ENCODE measurements around the gene EIF3C.
"Not testable (repeated sequence)": the region's sequence is repeated elsewhere in the genome, so short reads cannot be mapped to it uniquely, and the experiment has no call there.

EIF3C gene, protein sequence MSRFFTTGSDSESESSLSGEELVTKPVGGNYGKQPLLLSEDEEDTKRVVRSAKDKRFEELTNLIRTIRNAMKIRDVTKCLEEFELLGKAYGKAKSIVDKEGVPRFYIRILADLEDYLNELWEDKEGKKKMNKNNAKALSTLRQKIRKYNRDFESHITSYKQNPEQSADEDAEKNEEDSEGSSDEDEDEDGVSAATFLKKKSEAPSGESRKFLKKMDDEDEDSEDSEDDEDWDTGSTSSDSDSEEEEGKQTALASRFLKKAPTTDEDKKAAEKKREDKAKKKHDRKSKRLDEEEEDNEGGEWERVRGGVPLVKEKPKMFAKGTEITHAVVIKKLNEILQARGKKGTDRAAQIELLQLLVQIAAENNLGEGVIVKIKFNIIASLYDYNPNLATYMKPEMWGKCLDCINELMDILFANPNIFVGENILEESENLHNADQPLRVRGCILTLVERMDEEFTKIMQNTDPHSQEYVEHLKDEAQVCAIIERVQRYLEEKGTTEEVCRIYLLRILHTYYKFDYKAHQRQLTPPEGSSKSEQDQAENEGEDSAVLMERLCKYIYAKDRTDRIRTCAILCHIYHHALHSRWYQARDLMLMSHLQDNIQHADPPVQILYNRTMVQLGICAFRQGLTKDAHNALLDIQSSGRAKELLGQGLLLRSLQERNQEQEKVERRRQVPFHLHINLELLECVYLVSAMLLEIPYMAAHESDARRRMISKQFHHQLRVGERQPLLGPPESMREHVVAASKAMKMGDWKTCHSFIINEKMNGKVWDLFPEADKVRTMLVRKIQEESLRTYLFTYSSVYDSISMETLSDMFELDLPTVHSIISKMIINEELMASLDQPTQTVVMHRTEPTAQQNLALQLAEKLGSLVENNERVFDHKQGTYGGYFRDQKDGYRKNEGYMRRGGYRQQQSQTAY

DNA sequence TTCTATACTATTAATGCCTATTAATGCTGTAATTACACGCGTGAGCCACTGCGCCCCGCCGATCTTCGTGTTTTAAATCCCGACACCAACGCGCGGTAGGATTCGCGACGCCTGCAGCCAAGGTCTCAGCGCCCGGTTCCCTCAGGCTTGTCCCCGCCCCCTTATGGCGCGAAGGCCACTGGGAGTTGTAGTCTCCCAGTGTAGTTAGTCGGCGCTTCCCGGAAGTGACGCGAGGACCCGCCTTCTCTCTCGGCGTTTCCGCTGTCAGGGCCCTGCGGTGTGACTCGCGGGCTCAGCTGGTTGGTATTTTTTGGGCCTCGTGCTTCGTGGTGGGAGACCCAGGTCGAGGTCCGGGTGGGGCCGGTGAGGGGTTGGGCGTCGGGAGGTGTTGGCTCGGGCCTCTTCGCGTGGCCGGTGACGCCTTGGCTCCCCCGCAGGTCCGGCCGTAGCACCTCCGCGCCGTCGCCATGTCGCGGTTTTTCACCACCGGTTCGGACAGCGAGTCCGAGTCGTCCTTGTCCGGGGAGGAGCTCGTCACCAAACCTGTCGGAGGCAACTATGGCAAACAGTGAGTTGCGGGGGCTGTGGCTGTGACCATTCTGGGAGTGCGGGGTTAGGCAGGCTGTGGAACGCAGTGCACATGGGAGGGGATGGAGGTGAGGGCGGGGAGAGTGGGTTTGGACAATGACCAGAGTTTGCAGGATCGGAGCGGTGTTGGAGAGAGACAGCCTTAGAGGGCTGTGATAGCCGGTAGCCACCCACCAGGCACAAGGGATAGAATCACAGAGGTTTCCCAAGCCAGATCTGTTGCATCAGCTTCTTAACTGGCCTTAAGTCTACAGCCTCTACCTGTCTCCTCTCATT is at the start of gene EIF3C:
Gene EIF3C (plus strand): TSS at position 245 of the 864 bp plus-strand sequence. CDS start 223 bp downstream, at position 468.
- DNase-seq: not testable (repeated sequence)

DNA sequence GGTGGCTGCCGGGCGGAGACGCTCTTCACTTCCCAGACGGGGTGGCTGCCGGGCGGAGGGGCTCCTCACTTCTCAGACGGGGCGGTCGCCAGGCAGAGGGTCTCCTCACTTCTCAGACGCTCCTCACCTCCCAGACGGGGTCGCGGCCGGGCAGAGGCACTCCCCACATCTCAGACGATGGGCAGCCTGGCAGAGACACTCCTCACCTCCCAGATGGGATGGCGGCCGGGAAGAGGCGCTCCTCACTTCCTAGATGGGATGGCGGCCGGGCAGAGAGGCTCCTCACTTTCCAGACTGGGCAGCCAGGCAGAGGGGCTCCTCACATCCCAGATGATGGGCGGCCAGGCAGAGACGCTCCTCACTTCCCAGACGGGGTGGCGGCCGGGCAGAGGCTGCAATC is 45.0 kb upstream of the EIF3C start:
- DNase-seq: not testable (repeated sequence)

DNA sequence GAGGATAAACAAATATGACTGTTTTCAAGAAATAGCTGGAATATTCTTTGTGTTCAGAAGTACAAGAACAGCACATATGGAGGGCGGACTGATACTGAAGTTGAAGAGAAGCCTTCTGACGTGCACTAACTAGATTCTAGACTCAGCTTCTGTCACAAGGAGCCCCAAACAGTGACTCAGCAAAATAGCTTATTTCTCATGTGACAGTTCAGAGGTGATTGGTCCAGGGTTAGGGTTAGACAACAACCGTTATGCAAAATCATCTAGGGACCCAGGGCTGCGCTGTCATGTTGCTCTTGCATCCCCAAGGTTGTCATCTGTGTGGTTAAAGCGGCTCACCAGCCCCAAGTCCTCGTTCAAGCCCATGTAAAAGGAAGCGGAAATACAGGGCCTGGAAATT is 43.8 kb upstream of the EIF3C start:
- not testable (repeated sequence) for DNase-seq

DNA sequence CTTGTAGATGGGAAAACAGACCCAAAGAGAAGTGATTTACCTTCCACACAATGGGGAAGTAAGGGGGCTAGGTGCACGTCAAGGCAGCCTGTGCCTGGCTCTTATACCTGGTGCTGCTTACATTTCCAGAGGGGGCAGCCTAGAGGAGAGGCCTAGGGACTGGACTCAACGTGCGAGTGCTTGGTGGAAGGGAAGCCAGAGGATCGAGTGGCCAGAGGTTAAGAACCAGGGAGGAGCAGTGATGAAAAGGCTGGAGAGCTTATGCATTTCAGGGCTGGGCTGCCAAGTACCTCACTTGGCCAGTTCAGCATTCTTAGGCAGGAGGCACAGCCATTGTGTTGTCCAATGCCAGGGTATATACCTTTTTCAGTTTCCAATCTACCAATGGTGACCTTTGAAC is 43.1 kb upstream of the EIF3C start:
- DNase-seq: not testable (repeated sequence)

DNA sequence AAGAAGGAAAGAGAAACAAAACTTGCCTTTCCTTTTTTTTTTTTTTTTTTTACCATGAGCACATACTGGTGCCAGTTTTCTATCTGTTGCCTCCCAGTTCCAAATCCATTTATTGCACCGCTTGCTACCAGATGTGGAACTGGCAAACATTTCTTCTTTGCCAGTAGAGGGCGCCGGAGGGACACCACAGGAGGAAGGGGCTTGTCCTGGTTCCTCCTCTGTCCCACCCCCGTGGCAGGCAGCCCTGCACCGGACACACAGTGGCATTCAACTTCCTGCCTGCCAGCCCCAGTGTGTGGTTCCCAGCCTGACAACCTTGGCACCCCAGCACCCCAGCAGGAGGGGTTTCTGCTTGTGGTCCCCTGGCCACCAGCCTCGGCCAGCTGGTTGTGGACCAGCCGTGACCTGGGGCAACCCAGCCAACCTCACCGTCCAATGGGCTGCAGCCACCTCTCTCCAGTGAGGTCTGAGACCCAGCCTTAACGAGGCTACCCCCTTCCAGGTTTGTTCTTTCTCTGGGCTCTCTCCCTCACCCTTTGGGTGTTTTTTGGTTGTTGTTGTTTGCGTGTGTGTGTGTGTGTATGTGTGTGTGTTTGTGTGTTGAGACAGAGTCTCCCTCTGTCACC is 22.8 kb upstream of the EIF3C start:
- not testable (repeated sequence) for DNase-seq

DNA sequence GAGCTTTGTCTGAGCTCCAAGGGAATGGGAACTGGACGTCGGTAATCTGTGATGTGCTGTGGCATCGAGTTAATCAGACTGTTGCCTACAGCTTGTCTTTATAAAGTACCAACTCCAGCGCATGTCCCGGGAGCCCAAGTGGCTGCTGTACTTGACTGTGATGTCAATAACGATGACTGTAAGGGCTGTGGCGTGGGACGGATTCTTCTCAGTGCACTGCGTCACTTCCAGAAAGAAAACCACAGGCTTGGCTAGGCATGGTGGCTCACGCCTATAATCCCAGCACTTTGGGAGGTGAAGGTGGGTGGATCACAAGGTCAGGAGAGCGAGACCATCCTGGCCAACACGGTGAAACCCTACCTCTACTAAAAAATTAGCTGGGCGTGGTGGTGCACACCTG is 21.8 kb upstream of the EIF3C start:
- DNase-seq: not testable (repeated sequence)

DNA sequence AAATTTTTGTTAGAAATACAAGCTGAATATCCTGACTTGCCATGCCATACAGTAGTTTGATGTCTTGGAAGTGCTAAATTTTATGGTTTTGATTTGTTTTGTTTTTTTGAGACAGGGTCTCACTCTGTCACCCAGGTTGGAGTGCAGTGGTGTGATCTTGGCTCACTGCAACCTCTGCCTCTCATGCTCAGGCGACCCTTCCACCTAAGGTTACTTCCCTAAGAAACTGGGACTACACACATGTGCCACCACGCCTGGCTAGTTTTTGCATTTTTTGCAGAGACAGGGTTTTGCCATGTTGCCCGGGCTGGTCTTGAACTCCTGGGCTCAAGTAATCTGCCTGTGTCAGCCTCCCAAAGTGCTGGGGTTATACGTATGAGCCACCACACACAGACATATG is 19.5 kb upstream of the EIF3C start:
- DNase-seq: not testable (repeated sequence)

DNA sequence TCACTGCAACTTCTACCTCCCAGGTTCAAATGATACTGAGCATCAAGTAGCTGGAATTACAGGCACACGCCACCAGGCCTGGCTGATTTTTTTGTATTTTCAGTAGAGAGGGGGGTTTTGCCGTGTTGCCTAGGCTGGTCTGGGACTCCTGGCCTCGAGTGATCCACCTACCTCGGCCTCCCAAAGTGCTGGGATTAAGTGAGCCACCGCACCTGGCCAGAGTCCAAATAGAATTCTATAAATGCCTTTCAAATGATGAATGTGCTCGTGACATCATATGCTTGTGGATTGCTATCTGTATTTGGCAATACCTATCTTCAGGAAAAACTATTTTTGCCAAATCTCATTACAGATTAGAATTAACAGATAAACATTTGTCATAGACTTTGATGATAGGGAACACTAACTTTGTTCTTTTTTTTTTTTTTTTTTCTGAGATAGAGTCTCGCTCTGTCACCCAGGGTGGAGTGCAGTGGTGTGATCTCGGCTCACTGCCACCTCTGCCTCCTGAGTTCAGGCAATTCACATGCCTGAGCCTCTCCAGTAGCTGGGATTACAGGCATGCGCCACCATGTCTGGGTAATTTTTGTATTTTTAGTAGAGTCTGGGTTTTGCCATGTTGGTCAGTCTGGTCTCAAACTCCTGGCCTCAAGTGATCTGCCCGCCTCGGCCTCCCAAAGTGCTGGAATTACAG is 17.9 kb upstream of the EIF3C start:
- DNase-seq: not testable (repeated sequence)

DNA sequence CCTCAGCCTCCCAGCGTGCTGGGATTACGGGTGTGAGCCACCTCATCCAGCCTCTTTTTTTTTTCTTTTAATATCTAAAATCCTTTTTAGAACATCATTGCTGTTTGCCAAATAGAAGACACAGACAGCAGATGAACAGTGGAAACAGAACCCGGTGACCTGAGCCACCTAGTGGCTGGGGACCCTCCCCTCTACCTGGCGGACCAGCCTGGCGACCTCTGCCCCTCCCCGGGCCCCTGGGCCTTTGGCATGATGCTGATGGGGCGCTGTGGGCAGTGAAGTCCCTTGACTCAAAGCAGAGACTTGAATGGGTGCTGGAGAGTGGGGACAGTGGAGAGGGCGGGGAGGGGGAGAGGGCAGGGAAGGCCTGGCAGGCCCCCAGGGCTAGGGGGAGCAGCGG is 11.5 kb upstream of the EIF3C start:
- not testable (repeated sequence) for DNase-seq

DNA sequence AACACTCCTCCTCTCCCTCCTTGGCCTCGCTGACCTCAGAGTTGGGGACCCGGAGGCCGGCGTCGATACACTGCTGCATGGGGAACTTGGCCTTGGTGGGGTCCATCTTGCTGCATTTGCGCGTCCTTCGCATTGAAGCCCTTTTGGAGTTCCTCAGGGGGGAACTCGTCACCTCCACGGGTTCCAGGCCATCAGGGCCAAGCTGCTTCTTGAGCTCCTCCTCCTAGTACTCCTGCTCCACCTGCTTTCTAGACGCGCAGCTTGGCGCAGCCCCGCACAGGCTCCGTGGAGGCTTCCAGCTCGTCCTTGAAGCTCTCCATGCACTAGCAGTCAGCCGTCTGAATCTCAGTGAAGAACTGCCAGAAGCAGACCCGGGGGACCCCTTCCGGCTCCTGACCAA is 10.9 kb upstream of the EIF3C start:
- not testable (repeated sequence) for DNase-seq

DNA sequence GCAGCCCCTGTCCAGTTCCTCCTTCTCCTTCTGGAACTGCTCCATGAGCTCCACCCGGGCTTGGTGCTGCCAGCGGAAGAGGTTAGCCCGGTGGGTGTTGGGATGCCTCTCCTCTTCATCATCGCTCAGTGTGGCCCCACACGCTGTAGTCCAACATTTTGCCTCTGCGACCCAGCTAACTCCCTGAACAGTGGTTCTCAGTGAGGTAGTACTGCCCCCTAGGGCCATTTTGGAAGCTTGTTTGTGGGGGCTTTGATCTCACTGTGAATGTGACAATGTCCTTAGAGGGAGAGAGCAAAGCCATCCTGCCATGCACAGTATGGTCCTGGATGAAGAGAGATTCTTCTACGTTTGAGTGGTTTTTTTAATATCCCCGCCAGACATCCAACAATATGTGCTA is 9.9 kb upstream of the EIF3C start:
- not testable (repeated sequence) for DNase-seq

DNA sequence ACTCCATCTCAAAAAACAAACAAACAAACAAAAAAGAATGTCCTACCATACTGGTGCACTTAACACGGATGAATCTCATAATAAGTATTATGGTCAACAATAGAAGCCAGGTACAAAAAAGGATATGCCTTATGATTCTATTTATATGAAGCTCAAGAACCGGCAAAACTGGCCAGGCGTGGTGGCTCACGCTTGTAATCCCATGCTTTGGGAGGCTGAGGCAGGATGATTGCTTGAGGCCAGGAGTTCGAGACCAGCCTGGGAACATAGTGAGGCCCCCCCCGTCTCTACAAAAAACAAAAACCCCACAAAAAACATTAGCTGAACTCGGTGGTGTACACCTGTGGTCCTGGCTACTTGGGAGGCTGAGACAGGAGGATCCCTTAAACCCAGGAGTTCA is 7.0 kb upstream of the EIF3C start:
- DNase-seq: not testable (repeated sequence)

DNA sequence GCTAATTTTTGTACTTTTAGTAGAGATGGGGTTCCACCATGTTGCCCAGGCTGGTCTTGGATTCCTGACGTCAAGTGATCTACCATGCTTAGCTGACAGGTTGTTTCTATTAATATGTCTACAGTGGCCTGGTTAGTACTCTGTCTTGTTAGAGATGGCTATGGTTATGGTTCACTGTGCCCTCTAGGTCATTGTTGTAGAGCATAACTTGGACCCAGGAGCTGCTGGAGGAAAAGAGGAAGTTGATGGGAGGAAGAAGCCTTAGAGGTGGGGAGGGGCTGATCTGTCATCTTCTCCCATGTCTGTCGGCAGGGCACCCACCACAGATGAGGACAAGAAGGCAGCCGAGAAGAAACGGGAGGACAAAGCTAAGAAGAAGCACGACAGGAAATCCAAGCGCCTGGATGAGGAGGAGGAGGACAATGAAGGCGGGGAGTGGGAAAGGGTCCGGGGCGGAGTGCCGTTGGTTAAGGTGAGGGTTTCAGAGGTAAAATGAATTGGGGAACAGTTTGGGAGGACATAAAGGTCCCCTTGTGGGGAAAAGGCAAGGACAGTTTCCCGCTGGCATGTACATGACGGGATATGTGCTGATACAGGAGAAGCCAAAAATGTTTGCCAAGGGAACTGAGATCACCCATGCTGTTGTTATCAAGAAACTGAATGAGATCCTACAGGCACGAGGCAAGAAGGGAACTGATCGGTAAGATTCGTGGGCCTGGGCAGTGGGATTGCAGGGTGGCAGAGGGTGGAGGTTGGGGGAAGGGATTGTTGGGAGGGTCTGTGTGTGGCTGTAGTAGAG is 11.8 kb downstream of the EIF3C start:
- not testable (repeated sequence) for DNase-seq

DNA sequence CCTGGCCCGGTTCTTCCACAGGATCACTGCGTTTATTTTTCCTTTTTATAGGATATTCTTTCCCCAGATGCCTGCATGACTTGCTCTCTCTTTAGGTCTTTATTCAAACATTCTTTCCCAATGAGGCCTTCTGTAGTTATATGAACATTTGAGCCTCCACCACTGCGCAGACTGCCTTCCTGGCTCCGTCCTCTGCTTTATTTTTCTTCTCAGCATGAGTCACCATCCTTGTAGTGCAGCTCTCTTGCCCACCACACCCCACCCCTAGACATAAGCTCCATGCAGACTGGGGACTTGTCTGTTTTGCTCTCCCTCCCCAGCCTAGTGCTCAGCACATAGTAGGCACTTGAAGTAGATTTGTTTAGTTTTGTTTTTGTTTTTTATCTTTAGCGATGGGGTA is 20.0 kb downstream of the EIF3C start:
- DNase-seq: not testable (repeated sequence)

DNA sequence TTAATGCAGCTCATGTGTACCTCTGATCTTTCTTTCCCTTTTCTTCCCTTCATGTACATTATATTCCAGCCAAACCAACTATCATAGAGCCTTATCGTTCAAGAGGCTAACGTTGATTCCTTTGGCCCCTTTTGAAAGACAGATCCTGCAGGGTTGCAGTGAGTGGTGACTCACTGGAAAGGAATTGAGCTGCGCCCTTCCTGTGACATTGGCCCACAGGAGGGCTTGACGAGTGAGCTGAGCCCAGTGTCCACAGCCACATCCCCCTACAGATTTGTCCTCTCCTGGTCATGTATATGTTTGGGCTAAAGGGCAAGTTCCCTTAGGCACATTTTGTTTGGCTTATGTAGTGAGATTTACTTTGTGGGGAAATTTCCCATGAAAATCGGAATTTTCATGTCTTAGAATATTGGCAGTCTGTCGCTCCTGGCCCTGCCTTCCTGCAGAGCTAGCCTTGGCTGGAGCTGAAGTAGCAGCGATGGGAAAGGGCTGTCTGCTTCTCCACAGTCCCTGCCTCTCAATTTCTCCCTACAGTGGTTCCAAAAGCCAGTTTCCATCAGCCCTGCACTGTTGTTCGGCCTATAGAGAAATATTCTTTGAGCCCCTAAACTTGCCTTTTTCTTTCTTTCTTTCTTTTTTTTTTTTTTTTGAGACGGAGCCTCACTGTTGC is 21.3 kb downstream of the EIF3C start:
- not testable (repeated sequence) for DNase-seq

DNA sequence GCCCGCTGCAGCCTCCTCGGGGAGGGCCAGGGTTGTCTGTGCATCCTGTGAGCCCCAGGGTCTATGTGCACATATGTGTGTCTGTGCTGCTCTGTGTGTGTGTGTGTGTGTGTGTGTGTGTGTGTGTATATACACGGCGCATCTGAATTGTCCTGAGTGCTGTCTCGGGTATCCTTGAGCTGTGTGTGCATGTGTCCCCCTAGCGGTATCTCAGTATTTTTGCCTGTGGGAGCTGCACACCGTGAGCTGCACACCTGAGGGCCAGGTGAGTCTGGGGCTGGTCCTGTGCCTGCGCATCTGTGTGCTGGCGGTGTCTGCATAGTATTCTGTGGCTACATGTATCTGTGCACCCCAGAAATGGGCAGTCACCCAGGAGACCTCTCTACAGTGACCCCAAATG is 28.5 kb downstream of the EIF3C start:
- DNase-seq: not testable (repeated sequence)

DNA sequence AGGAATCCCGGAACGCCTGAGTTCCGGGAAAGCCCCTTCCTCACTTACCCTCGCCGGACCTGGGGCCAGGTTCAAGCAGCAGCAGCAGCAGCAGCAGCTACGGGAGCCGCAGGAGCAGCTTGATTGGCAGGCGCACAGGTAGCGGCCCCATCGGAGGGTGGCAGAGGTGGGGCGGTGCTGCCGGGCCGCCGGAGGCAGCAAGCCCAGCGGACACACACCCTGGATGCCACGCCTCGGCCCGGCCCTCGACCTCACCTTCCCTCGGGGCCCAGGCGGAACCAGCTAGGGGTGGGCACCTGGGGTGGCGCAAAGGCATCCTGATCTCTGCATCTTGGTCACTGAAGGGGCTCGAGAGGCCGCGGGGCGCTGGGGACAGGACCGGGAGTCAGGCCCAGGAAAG is 29.4 kb downstream of the EIF3C start:
- DNase-seq: not testable (repeated sequence)

DNA sequence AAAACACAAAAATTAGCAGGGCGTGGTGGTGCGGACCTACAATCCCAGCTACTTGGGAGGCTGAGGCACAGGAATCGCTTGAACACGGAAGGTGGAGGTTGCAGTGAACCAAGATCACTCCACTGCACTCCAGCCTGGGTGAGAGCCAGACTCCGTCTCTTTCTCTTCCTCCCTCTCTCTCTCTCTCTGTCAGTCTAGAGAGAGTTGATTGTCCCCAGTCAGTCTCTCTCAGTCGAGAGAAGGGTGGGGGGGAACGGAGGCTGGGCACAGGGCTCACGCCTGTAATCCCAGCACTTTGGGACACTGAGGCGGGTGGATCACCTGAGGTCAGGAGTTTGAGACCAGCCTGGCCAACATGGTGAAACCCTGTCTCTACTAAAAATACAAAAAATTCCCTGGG is 30.0 kb downstream of the EIF3C start:
- not testable (repeated sequence) for DNase-seq

DNA sequence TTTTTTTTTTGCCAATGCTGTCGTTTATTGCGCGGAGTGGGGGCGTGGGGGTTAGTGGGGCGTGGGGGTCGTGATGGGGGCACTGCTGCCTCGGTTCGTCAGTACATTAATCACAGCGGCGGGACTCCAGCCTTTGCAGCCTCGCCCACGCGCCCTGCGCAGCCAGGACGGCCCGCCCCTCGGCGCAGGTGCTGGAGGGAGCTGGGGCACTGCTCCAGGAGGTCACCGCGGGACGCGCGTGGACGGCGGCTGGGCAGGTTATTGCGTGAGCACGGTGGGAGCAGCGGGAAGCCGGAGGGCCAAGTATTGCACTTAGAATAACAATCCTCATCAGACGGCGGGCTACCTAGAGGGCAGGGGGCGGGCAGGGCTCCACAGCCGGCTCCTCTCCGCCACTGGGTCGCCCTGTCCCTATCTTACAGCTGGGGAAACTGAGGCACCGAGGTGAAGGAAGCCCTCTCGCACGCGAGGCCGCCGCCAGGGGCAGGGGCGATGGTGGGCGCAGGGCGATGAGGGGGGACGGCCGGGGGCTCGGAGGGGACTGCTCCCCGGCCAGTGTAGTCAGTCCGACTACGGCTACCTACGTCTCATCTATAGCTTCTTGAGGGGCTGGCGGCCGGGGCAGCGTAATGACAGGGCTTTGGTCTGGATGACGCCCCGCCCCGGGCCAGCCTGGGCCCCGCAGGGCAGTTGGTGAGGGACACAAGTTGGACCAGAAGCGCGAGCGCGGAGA is 35.5 kb downstream of the EIF3C start:
- not testable (repeated sequence) for DNase-seq
